ENCODE data around the gene TSPAN1. TPM values are rescaled to one million over a fixed set of nuclear protein-coding genes. Genes with fewer than 3 reads are reported as not detected.
A peak's percentile ranks its signal among the peaks of the same experiment; 100 is the strongest.

TSPAN1 gene
- polyA plus RNA-seq, 3 donors = 51.5 to 97.3 (median 53.7) TPM

DNA sequence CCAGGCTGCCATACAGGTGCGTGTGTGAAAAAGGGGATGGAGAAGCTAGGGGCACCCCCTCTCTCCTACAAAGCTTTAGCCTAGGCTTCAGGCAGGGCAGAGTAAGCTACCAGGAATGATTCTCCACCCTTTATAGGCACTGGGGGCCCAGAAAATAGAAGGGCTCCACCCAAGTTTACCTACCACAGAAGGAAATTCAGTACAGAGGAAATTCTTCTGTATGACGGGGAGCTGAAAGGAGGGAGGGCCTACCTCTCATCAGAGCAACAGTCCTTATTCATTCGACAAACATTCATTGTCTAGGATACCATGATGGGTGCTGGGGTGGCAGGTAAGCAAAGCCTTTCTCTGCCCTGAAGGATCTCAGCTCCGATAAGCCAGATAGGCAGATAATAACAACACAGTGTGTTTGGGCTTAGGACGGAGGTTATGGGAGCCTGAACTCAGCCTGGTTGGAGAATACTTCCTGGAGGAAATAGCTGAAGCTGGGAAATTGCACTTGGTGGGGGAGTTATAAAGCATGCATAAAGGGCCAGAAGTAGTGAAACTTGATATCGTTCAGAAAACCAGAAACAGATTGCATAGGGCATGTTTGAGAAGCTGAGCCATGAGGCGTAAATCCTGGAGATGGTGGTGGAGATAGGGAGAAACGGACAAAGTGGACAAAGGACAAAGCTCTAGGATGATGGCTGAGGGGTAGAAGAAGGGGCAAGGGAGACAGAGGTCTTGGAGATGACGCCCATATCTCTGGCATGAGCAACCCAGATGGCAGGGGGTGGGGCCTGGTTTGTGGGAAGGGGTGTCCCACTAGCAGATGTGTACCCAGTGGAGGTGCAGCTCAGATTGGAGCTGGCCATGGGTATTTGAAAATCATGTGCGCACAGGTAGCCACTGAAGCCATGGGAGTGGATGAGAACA lies 6.7 kb downstream of the TSPAN1 start:
- no peak for DNase-seq (ENCODE audit: extremely low read depth in 1 of 11, low read depth in 9 of 11, low spot score in 4 of 11)

DNA sequence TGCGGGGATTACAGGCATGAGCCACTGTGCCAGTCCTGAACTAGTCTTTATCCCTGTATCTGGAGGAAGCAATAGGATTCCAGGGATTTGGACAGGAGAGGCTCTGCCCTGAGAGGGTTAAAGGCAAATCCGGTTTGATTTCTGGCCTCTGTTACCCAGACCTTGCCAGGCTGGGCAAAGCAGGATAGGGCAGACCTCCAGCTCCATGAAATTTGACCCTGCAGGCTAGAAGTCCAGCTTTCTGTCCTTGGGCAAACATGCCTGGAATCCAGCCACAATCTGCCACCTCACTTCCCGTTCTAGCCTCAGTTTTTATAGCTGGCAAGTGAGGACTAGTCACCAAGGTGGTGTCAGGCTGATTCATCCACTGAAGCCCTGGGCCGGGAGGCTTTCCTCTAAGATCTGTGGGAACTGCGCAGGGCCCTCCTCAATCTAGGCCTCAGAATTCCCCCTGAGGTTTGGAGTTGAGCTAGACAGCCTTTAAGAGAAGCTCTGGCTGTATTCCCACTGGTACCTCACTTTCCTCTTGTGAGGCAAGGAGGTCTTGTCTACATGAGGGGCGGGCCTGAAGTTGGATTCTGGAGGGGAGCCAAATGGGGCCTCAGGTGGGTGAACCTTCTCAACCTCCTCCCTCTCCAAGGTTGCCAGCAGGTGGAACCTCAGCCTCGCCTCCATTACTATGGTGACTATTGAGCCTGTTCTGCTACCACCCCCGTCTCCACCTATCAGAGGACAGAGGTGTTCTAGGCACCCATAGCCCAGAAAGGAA lies 8.4 kb downstream of the TSPAN1 start:
- DNase-seq (ENCODE audit: extremely low read depth in 1 of 11, low read depth in 9 of 11, low spot score in 4 of 11) = no peak

DNA sequence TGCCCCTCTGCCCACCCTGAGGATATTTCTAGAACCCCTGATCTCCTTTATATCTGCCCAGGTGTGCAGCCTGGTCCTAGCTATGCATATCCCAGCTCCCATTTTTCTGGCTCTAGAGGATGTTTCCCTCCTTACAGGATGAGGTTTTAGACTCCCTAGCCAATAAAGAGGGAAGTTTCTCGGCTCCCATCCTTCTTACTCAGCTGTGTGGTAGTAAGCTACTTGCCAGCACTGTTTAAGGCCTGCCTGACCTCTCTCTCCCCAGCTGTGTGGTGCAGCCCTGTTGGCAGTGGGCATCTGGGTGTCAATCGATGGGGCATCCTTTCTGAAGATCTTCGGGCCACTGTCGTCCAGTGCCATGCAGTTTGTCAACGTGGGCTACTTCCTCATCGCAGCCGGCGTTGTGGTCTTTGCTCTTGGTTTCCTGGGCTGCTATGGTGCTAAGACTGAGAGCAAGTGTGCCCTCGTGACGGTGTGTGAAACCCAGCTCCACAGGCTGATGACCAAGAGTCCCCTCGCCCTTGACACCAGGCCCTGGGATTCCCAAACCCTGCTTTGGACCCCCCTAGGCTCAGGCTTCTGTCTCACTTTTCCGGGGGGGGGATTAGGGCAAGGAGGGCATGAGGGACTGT lies 9.2 kb downstream of the TSPAN1 start:
- no peak for DNase-seq (ENCODE audit: extremely low read depth in 1 of 11, low read depth in 9 of 11, low spot score in 4 of 11)

DNA sequence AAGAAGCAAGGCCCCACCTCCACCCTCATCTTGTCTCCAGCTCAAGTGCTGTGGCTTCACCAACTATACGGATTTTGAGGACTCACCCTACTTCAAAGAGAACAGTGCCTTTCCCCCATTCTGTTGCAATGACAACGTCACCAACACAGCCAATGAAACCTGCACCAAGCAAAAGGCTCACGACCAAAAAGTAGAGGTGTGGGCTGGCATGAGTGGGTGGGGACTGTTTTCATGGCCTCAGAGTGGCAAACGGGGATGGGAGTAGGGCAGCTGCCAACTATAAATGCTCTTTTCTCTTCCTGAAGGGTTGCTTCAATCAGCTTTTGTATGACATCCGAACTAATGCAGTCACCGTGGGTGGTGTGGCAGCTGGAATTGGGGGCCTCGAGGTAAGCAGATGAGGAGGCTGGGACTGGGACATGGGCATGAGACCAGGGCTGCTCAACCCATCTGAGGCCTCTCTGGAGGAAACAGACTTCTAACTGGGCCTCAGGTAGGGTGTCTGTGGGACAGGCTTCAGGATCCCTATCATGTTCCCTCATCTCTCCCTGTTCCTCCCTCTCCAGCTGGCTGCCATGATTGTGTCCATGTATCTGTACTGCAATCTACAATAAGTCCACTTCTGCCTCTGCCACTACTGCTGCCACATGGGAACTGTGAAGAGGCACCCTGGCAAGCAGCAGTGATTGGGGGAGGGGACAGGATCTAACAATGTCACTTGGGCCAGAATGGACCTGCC lies 10.2 kb downstream of the TSPAN1 start:
- DNase-seq (ENCODE audit: extremely low read depth in 1 of 11, low read depth in 9 of 11, low spot score in 4 of 11) = no peak

DNA sequence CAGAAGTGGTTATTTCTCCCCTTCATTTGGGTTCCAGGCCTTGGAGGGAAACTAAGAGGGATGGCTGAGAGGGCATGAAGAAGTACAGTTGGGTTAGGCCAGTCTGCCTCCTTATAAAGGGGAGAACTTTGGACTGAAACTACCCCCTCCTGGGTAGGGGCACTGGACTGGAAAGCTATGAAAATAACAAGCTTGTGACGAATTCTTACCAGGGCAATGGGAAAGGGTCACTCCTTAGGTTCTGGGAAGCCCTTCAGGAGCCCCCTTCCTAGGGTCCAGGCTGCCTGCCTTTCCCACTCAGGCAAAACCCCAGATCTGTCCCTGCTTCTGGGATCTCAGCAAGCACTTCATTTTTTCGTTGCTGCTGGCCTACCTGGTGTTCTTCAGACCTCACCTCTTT lies 11.2 kb downstream of the TSPAN1 start:
- DNase-seq (ENCODE audit: extremely low read depth in 1 of 11, low read depth in 9 of 11, low spot score in 4 of 11) = no peak

DNA sequence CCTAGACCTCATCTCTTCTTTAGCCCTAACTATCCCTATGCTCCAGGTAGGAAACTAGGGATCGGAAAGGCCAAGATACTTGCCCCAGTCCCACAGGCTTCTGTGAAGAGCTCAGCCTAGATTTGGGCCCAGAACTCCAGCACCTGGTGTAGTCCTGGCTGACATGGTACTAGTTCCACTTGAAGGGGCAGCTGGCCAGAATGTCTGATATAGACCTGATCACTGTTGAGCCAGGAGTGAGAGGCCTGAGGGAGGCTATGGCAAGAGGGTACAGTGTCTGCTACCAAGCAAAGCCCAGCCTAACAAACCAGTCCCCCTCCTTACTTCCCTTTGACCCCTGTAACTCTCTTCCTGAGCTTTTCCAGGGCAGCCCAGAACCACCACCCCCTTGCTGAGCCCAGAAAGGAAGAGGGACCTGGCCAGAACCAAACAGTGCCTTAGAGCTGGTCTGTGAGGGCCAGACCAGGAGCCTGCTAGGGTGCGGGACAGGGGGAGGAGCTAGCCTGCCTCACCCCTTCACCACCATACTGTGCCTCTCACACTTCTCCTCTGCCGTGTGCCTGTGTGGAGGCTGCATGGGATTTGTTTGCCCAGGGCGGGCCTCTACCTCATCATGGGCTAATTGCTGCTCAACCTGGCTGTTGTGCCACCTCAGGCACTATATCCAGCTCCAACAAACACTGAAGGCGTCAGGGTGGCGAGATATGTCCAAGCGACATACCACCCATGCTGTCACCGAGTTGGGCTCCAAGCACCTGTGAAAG lies 12.4 kb downstream of the TSPAN1 start:
- no peak for DNase-seq (ENCODE audit: extremely low read depth in 1 of 11, low read depth in 9 of 11, low spot score in 4 of 11)

DNA sequence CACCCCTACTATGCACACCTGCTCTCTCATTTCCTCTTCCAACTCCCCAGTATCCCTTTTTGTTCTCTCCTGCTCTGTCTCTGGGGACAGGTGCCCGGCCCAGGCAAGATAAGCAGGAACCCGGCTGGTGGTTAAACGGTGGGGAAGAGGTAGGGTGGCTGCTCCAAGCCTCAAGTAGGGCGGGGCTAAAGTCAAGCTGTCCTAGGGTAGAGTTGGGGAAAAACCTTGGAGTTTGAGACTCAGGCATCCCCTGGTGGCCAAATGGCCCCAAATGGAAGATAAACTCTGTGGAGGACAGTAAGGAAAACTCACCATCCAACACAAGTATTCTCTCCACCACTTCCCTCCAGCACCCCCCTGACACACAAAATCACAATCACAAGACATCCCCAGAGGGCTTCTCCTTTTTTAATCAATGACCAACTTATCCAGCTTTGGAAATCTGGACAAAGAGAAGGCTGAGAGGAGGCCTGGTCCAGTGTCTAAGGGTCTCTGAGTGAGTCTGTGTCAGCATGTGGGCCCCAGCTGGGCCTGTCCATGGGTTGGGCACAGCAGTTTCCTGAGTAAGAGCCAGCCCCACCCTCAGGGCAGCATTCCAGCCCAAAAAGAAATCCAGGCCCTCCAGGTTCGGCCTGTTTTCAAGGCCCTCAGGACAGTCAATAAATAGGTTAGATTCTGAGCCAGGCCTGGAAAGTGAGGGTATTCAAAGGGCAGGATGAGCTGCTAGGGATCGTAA lies 13.6 kb downstream of the TSPAN1 start:
- no peak for DNase-seq (ENCODE audit: extremely low read depth in 1 of 11, low read depth in 9 of 11, low spot score in 4 of 11)

DNA sequence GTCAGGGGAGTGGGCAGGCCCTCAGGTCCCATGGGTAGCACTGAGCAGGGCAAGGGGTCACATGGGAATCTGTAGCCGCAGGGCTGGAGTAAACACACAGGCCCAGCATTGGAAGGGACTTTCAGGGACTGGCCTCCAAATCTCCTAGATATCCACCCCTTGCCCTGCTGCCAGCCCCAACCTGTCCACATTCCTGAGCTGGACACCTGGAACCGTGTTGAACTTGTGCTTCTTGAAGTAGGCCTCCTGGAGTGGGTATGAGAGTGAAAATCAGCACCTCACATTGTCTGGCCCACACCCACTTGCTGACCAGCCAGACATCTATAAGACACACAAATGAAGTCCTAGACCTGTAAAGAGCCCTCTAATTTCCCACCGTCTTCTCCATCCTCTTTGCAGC lies 15.7 kb downstream of the TSPAN1 start:
- DNase-seq (ENCODE audit: extremely low read depth in 1 of 11, low read depth in 9 of 11, low spot score in 4 of 11) = no peak

DNA sequence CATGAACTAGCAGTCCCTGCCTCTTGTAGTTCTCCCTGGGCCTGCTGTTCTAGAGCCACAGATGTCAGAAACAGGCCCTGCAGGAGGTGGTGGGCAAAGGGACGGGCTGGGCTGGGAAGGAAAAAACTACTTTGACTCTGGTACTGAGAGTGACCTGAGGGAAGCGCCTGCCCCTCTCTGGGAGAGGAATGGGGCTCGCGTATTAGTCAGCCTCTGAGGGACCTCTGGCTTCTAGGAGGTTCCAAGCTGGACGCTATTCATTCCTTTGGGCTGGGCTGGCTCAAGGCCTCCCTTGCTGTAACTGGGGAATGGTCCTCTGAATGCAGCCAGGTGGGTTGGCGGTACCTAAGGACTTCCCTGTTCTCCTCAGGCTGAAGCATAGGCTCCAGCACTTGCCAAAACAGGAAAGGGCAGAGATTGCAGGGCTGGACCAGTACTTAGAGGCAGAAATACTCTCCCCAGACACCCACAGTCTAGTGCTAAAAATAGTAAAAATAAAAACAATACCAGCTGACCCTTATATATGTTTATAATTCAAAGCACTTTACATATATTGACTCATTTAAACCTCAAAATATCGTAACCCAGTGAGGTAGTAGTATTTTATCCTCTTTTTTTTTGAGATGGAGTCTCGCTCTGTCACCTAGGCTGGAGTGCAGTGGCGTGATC lies 16.3 kb downstream of the TSPAN1 start:
- no peak for DNase-seq (ENCODE audit: extremely low read depth in 1 of 11, low read depth in 9 of 11, low spot score in 4 of 11)

DNA sequence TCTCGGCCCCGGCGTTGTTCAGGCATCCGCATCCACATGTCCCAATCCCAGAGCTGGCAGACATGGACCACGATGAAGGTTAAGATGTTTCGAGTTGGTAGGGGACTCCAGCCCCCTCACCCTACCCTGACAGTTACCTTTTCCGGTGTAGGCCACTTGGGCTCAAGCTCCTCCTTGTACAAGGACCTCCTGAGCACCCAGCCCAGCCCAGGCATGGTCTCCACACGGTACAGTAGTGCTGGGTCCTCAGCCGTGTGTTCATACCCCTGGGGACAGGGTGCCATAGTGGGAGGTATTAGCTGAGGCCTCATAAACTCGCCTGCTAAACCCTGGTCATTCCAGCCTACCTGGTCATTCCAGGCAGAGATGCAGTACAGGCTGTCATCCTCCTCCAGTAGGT lies 17.3 kb downstream of the TSPAN1 start:
- no peak for DNase-seq (ENCODE audit: extremely low read depth in 1 of 11, low read depth in 9 of 11, low spot score in 4 of 11)

DNA sequence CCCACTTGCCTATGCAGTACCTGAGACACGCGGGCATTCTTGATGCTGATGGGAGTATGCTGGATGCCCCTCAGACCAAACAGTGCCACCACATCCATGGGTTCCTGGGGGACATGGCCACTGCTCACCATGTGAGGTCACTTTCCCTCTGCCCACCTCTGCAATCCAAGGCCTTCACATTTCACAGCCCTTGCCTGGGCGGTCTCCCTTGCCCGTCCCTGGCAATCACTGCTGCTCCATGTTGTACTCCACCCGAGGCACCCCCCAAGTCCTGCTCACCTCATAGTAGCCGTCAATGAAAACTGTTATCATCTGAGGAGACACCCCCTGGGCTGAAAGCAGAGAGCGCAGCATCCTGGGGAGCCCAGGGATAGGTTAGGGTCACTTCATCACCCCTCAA lies 18.4 kb downstream of the TSPAN1 start:
- DNase-seq (ENCODE audit: extremely low read depth in 1 of 11, low read depth in 9 of 11, low spot score in 4 of 11) = no peak

DNA sequence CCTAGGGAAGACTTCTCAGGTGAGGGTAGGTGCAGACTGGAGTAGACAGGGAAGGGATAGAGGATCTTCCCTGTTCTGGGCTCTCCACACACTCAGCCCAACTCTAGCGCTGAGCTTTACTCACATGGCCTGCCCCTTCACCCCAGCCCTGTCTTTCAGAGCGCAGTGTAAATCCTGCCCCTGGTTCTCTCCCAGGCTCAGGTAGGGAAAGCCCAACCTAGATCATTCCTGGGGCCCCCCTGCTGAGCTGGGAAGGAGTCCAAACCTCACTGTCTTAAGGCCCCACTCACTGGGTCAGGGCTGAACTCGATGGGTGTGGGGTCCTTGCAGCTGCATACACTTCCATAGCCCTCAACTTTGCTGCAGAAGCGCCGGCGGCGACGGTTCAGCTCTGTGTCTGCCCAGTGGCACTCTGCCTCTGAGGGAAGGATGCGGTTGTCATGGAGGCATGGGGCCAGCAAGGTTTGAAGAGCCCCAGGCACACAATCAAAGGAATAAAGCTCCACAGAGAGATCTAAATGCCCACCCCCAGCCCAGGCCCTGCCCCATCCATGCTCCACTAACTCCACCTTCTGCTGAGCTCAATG lies 19.2 kb downstream of the TSPAN1 start:
- no peak for DNase-seq (ENCODE audit: extremely low read depth in 1 of 11, low read depth in 9 of 11, low spot score in 4 of 11)

DNA sequence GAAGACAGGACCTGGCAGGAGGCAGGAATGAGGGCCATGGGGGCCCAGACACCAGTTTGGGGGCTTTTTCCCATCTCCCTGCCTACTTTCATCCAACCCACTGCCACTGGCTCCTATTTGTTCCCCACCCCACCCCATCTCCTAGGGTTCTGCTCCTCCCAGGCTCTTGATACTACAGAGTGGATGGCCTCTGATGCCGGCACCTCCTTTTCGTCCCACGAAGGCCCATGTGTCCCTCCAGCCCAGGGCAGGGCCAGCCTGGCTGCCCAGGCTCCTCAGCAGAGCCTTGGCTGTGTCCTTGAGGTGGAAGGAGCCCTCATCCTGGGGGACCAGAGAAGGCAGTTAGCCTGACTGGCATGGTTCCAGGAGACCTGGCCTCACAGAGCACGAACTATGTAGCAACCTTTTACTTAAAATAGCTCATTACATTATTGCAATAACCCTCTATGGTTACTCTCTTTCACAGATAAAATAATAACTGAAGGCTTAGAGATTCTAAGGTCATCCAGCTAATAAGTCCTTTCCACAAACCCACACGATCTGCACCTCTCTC lies 19.8 kb downstream of the TSPAN1 start:
- DNase-seq (ENCODE audit: extremely low read depth in 1 of 11, low read depth in 9 of 11, low spot score in 4 of 11) = no peak

DNA sequence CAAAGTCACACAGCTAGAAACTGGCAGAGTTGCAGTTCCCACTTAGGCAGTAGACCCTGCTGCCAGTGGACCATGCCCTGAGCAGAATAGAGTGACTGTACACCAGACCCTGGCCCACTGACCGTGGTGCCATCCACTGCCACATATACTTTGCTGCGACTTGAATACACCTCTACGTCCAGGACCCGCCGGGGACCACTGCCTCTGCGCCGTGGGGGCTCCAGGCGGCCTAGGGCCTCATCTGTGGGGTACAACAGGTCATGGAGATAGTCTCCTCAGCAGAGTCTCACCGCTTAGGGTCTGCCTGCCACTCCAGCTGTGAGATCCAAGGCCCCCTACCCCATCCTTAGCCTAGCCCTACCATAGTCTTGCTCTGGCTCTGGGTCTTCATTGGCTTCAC lies 21.7 kb downstream of the TSPAN1 start:
- DNase-seq (ENCODE audit: extremely low read depth in 1 of 11, low read depth in 9 of 11, low spot score in 4 of 11) = no peak

DNA sequence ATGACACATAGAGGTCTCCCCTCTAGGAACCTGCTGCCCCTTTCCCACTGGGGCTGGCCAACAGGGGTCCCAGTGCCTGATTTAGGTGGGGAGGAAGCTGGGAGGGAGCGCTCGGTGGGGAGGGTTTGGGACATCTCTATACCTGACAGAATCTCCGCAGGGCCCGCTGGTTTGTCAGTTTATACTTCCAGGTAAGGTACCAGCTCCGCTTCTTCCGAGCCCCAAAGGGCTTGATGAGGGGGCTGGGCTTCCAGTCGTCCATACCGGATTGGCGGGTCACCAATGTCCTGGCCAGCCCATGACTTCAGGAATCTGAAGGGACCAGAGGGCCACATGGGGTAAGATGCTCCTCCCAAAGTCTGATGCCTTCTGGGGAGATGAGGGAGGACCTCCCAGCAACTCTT lies 22.7 kb downstream of the TSPAN1 start:
- no peak for DNase-seq (ENCODE audit: extremely low read depth in 1 of 11, low read depth in 9 of 11, low spot score in 4 of 11)

DNA sequence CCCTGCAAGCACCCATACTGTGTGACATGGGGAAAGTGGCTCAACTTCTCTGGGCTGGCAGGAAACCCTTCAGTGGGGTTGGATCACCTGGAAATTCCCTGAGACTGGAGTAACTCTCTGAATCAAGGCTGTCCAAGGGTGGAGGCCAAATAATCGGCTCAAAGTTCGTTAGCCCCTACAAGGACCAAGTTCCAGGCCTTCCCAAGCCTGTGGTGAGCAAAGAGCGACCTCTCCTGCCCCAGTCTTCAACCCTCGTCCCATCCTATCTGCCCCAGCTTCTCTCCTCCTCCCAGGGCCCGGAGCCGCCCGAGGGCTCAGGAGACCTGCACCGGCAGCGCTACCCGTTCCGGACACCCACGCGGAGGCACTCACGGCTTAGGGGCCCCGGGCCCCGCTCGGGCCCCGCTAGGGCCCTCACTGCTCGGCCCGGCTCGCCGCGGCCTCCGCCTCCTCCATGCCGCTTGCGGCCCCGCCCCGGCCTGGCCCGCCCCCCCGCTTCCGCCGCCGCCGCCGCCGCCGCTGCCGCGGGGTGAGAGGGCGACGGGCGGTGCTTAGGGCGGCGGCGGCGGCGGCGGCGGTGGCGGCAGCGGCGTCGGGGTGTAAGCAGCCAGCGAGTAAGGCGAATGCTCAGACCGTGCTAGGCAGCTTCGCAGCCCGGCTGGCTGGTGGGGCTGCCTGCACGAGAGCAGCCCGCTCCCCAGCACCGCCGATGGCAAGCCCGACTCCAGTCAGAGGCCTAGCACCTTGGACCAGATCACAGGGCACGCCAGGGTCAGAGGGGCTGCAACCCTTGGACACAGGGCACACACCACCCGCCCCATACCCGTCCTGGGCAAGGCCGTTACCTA lies 23.3 kb downstream of the TSPAN1 start, which contains the start of gene POMGNT1:
TSS of gene POMGNT1 (minus strand) at position 471 of the 848 bp plus-strand sequence. CDS start 613 bp downstream, outside the sequence.
- peak in 2 of 11 donors; percentile 59 to 64 for DNase-seq (ENCODE audit: extremely low read depth in 1 of 11, low read depth in 9 of 11, low spot score in 4 of 11)
